GM10266 (cell line): ENCODE results near the gene CUEDC2.

ENCODE experiments used
- DNase-seq: peaks from one replicate; pipeline ENCODE4 v3.0.0; 2012; ENCODE audit errors: extremely low spot score
- CTCF ChIP-seq: IDR thresholded peaks from 2 replicates; pipeline ENCODE4 v1.5.1; 2012; ENCODE audit warnings: mild to moderate bottlenecking, low read depth; ENCODE audit not compliant: control insufficient read depth, insufficient read depth; ENCODE audit errors: missing control alignments

CUEDC2 gene

GRCh38 chr10:102418622-102419268 lies 13.6 kb downstream of the CUEDC2 start, which contains the start of gene PSD:
PSD (minus strand) TSS chr10:102418785; CDS start chr10:102417038, 1,747 bp downstream.
- DNase-seq: no peak
- no peak for TF ChIP-seq CTCF

- TF ChIP-seq CTCF: no peak
These were observed 15.7 kb downstream of the CUEDC2 start for GRCh38 chr10:102416695-102417094.

GRCh38 chr10:102416283-102416682 lies 16.1 kb downstream of the CUEDC2 start:
- DNase-seq: no peak
- TF ChIP-seq CTCF: no peak

More at GRCh38 chr10:102416695-102417094, 15.7 kb downstream of the CUEDC2 start:
- DNase-seq: no peak

- no peak for TF ChIP-seq CTCF
- DNase-seq: no peak
These were observed 17.6 kb downstream of the CUEDC2 start for GRCh38 chr10:102414749-102415148.

- no peak for TF ChIP-seq CTCF
- DNase-seq: no peak
These were observed 18.4 kb downstream of the CUEDC2 start for GRCh38 chr10:102413806-102414561.

GRCh38 chr10:102413053-102413705 lies 19.2 kb downstream of the CUEDC2 start:
- peak; percentile 79 for DNase-seq
- TF ChIP-seq CTCF: no peak
